Measurements from ENCODE around the gene AMOTL1.
"Not testable (repeated sequence)": the region's sequence is repeated elsewhere in the genome, so short reads cannot be mapped to it uniquely, and the experiment has no call there.

The AMOTL1 gene

DNA sequence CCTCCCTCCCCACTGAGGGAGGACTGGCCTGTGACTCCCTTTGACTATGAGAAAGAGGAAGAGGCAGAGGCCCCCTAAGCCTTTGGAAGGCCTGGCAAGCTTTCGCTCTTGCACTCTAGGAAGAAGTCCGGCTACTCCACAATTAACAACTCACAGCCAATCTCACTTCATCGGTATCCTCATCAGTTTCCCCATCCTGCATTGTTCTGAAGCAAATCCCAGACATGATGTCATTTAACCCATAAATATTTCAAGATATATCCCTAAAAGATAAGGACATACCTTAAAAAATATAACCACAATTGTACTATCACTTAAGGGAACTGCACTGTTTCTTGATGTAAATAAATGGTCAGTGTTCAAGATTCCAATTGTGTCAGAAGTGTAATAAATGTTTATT lies 142.1 kb downstream of the AMOTL1 start:
- DNase-seq, result peak; percentile 61
- WGBS, result 76% methylated on average over 3 of the region's 3 CpGs

DNA sequence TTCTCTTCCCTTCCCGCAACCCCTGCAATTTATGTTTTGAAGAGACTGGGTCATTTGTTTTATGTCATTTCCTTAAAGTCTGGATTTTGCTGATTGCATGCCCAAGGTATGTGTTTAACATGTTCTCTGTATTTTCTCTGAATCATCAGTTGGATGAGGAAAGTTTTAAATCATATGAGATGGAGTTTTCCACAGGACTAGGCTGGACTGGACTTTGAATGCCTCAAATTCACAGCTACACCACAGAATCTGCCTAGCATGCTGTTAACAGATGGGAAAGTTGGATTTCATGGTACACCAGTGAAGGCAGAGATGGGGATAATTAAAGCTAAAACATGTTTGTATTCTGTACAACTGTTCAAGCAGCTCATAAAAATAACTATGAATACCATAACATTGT lies 142.6 kb downstream of the AMOTL1 start:
- H2AK5ac ChIP-seq (ENCODE audit: low read length, severe bottlenecking), result no peak overlapping the region
- H4K8ac ChIP-seq (ENCODE audit: low read length), result no peak overlapping the region
- H2AFZ ChIP-seq (ENCODE audit: low read depth, low read length), result no peak overlapping the region
- no peak overlapping the region for H3K4me3 ChIP-seq (ENCODE audit: insufficient read depth in 1 of 2, low read depth in 1 of 2, low read length in 2 of 2)
- H3K27ac ChIP-seq (ENCODE audit: low read length, poor library complexity, severe bottlenecking), result no peak overlapping the region
- H3K14ac ChIP-seq (ENCODE audit: low read length in 2 of 2), result no peak overlapping the region
- no peak overlapping the region for H4K91ac ChIP-seq (ENCODE audit: low read length)
- no peak overlapping the region for H2BK15ac ChIP-seq (ENCODE audit: low read depth, poor library complexity, severe bottlenecking)
- no peak overlapping the region for H3K23ac ChIP-seq (ENCODE audit: low read length in 2 of 2)
- no peak overlapping the region for H3K4ac ChIP-seq (ENCODE audit: low read depth in 1 of 2, low read length in 2 of 2)
- peak; percentile 88 for DNase-seq
- H3K79me1 ChIP-seq (replicated peaks; ENCODE audit: low read length, poor library complexity, severe bottlenecking), result peaks cover 6% of the 10 kb centered on the region
- H3K27me3 ChIP-seq (ENCODE audit: control insufficient read depth in 1 of 2, insufficient read depth in 1 of 2, low read length in 2 of 2), result no peaks in the 10 kb centered on the region
- H2BK120ac ChIP-seq (ENCODE audit: low read depth, low read length), result no peak overlapping the region
- H2BK12ac ChIP-seq (ENCODE audit: low read length in 2 of 2), result no peak overlapping the region
- no peak overlapping the region for H2BK5ac ChIP-seq (ENCODE audit: low read depth, low read length, poor library complexity, severe bottlenecking)
- H3K9me3 ChIP-seq (ENCODE audit: control insufficient read depth, low read length), result peaks cover under 1% of the 10 kb centered on the region
- no peak overlapping the region for H3K18ac ChIP-seq (ENCODE audit: low read depth in 1 of 2, low read length in 2 of 2)
- no peak overlapping the region for H3K4me2 ChIP-seq (ENCODE audit: low read length, poor library complexity, severe bottlenecking)
- peaks cover 15 to 18% of the 10 kb centered on the region in 2 experiments for H3K36me3 ChIP-seq (ENCODE audit: control insufficient read depth in 1 of 2, insufficient read depth in 2 of 2, low read depth in 1 of 2, low read length in 2 of 2)
- peak overlapping the region; percentile 11 for H3K9ac ChIP-seq (ENCODE audit: low read length)
- WGBS, result no CpG with 5 or more reads among the region's 1 CpG
- H3K4me1 ChIP-seq (ENCODE audit: control insufficient read depth, insufficient read depth, low read depth, low read length), result peaks cover 5% of the 10 kb centered on the region

More for the DNA sequence above, 142.1 kb downstream of the AMOTL1 start:
- Histone ChIP-seq H3K4me2 (ENCODE audit: low read length, poor library complexity, severe bottlenecking) (no peak overlapping the region), H2AFZ (ENCODE audit: low read depth, low read length) (no peak overlapping the region), H3K79me1 (replicated peaks; ENCODE audit: low read length, poor library complexity, severe bottlenecking) (peaks cover 6% of the 10 kb centered on the region), H3K36me3 (ENCODE audit: control insufficient read depth in 1 of 2, insufficient read depth in 2 of 2, low read depth in 1 of 2, low read length in 2 of 2) (peaks cover 15 to 21% of the 10 kb centered on the region in 2 experiments), H3K18ac (ENCODE audit: low read depth in 1 of 2, low read length in 2 of 2) (peak overlapping the region in 1 of 2 experiments; percentile 16), H3K9me3 (ENCODE audit: control insufficient read depth, low read length) (peaks cover 5% of the 10 kb centered on the region), H3K4me1 (ENCODE audit: control insufficient read depth, insufficient read depth, low read depth, low read length) (peaks cover 5% of the 10 kb centered on the region), H2AK5ac (ENCODE audit: low read length, severe bottlenecking) (no peak overlapping the region), H4K8ac (ENCODE audit: low read length) (no peak overlapping the region), H4K91ac (ENCODE audit: low read length) (peak overlapping the region; percentile 14), H3K9ac (ENCODE audit: low read length) (peak overlapping the region; percentile 11), H3K4ac (ENCODE audit: low read depth in 1 of 2, low read length in 2 of 2) (peak overlapping the region in 1 of 2 experiments; percentile 17), H3K27ac (ENCODE audit: low read length, poor library complexity, severe bottlenecking) (no peak overlapping the region), H2BK120ac (ENCODE audit: low read depth, low read length) (no peak overlapping the region), H3K23ac (ENCODE audit: low read length in 2 of 2) (no peak overlapping the region), H2BK12ac (ENCODE audit: low read length in 2 of 2) (peak overlapping the region in 1 of 2 experiments; percentile 0), H3K14ac (ENCODE audit: low read length in 2 of 2) (peak overlapping the region in 1 of 2 experiments; percentile 53), H2BK15ac (ENCODE audit: low read depth, poor library complexity, severe bottlenecking) (no peak overlapping the region), H3K27me3 (ENCODE audit: control insufficient read depth in 1 of 2, insufficient read depth in 1 of 2, low read length in 2 of 2) (no peaks in the 10 kb centered on the region), H2BK5ac (ENCODE audit: low read depth, low read length, poor library complexity, severe bottlenecking) (no peak overlapping the region), H3K4me3 (ENCODE audit: insufficient read depth in 1 of 2, low read depth in 1 of 2, low read length in 2 of 2) (no peak overlapping the region)

DNA sequence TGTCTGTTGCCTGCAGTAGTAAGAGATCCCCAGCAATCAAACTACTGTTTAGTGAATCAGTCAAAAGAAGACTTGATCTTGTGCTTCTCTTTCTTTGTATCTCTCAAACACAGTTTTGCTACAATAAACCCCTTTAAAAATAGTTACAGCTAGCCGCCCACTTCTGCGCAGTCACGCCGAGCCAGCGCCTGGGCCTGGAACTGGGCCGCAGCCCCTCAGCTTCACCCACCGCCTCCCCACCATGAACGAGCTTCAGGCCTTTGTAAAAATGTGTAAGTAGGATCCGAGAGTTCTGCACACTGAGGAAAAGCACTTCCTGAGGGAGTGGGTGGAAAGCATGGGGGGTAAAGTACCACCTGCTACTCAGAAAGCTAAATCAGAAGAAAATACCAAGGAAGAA lies 144.7 kb downstream of the AMOTL1 start:
- H2BK15ac ChIP-seq (ENCODE audit: low read depth, poor library complexity, severe bottlenecking), result no peak overlapping the region
- no peak overlapping the region for H3K4me2 ChIP-seq (ENCODE audit: low read length, poor library complexity, severe bottlenecking)
- H3K36me3 ChIP-seq (ENCODE audit: control insufficient read depth in 1 of 2, insufficient read depth in 2 of 2, low read depth in 1 of 2, low read length in 2 of 2), result peaks cover 11% of the 10 kb centered on the region in 2 experiments
- H4K8ac ChIP-seq (ENCODE audit: low read length), result no peak overlapping the region
- H3K27ac ChIP-seq (ENCODE audit: low read length, poor library complexity, severe bottlenecking), result no peak overlapping the region
- H3K9ac ChIP-seq (ENCODE audit: low read length), result no peak overlapping the region
- no peaks in the 10 kb centered on the region for H3K27me3 ChIP-seq (ENCODE audit: control insufficient read depth in 1 of 2, insufficient read depth in 1 of 2, low read length in 2 of 2)
- no peak overlapping the region for H3K4ac ChIP-seq (ENCODE audit: low read depth in 1 of 2, low read length in 2 of 2)
- H3K18ac ChIP-seq (ENCODE audit: low read depth in 1 of 2, low read length in 2 of 2), result no peak overlapping the region
- WGBS, result 100% methylated on average over 4 of the region's 9 CpGs
- H4K91ac ChIP-seq (ENCODE audit: low read length), result no peak overlapping the region
- no peak overlapping the region for H2AK5ac ChIP-seq (ENCODE audit: low read length, severe bottlenecking)
- no peak overlapping the region for H2BK5ac ChIP-seq (ENCODE audit: low read depth, low read length, poor library complexity, severe bottlenecking)
- H2BK12ac ChIP-seq (ENCODE audit: low read length in 2 of 2), result no peak overlapping the region
- H3K4me1 ChIP-seq (ENCODE audit: control insufficient read depth, insufficient read depth, low read depth, low read length), result peaks cover 5% of the 10 kb centered on the region
- DNase-seq, result no peak
- H3K4me3 ChIP-seq (ENCODE audit: insufficient read depth in 1 of 2, low read depth in 1 of 2, low read length in 2 of 2), result no peak overlapping the region
- H3K9me3 ChIP-seq (ENCODE audit: control insufficient read depth, low read length), result no peaks in the 10 kb centered on the region
- no peak overlapping the region for H2AFZ ChIP-seq (ENCODE audit: low read depth, low read length)
- peaks cover 3% of the 10 kb centered on the region for H3K79me1 ChIP-seq (replicated peaks; ENCODE audit: low read length, poor library complexity, severe bottlenecking)
- no peak overlapping the region for H3K14ac ChIP-seq (ENCODE audit: low read length in 2 of 2)
- no peak overlapping the region for H3K23ac ChIP-seq (ENCODE audit: low read length in 2 of 2)
- no peak overlapping the region for H2BK120ac ChIP-seq (ENCODE audit: low read depth, low read length)

DNA sequence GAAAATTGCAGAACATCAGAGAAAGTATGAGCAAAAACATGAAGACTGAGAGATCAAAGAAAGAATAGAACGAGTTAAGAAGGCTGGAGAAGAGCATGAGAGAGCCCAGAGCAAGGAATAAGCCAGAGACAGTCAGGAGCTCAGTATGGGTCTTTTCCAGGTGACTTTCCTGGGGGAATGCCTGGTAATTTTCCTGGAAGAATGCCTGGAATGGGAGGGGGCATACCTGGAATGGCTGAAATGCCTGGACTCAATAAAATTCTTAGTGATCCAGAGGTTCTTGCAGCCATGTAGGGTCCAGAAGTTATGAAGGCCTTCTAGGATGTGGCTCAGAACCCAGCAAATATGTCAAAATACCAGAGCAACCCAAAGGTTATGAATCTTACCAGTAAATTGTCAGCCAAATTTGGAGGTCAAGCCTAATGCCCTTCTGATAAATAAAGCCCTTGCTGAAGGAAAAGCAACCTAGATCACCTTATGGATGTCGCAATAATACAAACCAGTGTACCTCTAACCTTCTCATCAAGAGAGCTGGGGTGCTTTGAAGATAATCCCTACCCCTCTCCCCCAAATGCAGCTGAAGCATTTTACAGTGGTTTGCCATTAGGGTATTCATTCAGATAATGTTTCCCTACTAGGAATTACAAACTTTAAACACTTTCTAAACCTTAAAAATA lies 145.7 kb downstream of the AMOTL1 start:
- H3K23ac ChIP-seq (ENCODE audit: low read length in 2 of 2); H2BK12ac ChIP-seq (ENCODE audit: low read length in 2 of 2); H3K27ac ChIP-seq (ENCODE audit: low read length, poor library complexity, severe bottlenecking); H4K91ac ChIP-seq (ENCODE audit: low read length); H2BK120ac ChIP-seq (ENCODE audit: low read depth, low read length); H3K4ac ChIP-seq (ENCODE audit: low read depth in 1 of 2, low read length in 2 of 2); H3K4me3 ChIP-seq (ENCODE audit: insufficient read depth in 1 of 2, low read depth in 1 of 2, low read length in 2 of 2); H3K4me2 ChIP-seq (ENCODE audit: low read length, poor library complexity, severe bottlenecking); H3K4me1 ChIP-seq (ENCODE audit: control insufficient read depth, insufficient read depth, low read depth, low read length); H2BK15ac ChIP-seq (ENCODE audit: low read depth, poor library complexity, severe bottlenecking); H3K9ac ChIP-seq (ENCODE audit: low read length); H3K18ac ChIP-seq (ENCODE audit: low read depth in 1 of 2, low read length in 2 of 2); H3K27me3 ChIP-seq (ENCODE audit: control insufficient read depth in 1 of 2, insufficient read depth in 1 of 2, low read length in 2 of 2); H2AK5ac ChIP-seq (ENCODE audit: low read length, severe bottlenecking); H2AFZ ChIP-seq (ENCODE audit: low read depth, low read length); H4K8ac ChIP-seq (ENCODE audit: low read length); H3K9me3 ChIP-seq (ENCODE audit: control insufficient read depth, low read length); H3K14ac ChIP-seq (ENCODE audit: low read length in 2 of 2); H2BK5ac ChIP-seq (ENCODE audit: low read depth, low read length, poor library complexity, severe bottlenecking); H3K79me1 ChIP-seq (replicated peaks; ENCODE audit: low read length, poor library complexity, severe bottlenecking); DNase-seq: not testable (repeated sequence)
- 91% methylated on average over 1 of the region's 2 CpGs for WGBS
- H3K36me3 ChIP-seq (ENCODE audit: control insufficient read depth in 1 of 2, insufficient read depth in 2 of 2, low read depth in 1 of 2, low read length in 2 of 2), result peaks cover 10 to 11% of the 10 kb centered on the region in 2 experiments
